ENCODE measurements around the gene SEPTIN6.
"Not testable (repeated sequence)": the region's sequence is repeated elsewhere in the genome, so short reads cannot be mapped to it uniquely, and the experiment has no call there.

Gene SEPTIN6

DNA sequence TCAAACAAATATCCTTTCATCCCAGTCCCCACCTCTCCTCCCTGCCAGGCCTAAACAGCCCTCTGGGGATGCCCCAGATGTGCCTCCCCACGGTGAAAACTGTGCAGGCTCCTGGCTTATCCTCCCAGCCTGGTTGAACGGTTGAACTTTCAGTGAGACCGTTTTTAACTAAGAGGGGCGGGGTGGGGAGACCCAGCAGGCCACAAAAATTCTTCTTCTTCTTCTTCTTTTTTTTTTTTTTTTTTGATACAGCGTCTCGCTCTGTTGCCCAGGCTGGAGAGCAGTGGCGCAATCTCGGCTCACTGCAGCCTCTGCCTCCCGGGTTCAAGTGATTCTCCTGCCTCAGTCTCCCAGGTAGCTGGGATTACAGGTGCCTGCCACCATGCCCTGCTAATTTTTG lies 28.1 kb downstream of the SEPTIN6 start:
- in situ Hi-C loops (cut with MboI; ENCODE audit: low pct_unique_long_range_greater_than_20kb, low sequenced_read_pairs), result not testable (repeated sequence)
- peak; percentile 61 for DNase-seq

GRCh38 chrX:119661486-119661885 lies 31.5 kb downstream of the SEPTIN6 start:
- no peak for DNase-seq
- in situ Hi-C loops (cut with MboI; ENCODE audit: low pct_unique_long_range_greater_than_20kb, low sequenced_read_pairs), result no loop called here

DNA sequence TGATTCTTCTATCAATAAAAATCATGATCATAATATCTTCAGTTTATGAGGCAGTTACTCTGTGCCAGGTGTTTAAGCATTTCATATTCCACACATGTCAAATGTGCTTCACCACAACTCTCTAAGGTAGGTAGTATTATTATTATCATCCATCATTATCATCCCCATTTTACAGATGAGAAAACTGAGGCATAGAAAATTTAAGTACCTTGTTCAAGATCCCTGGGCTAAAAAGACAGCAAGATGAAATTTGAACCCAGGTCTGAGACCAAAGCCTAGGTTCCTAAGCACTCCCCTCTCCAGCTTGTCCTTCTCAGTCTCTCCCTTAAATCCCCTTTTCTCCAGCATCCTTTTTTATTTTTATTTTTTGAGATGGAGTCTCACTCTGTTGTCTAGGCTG lies 33.4 kb downstream of the SEPTIN6 start:
- DNase-seq, result no peak
- in situ Hi-C loops (cut with MboI; ENCODE audit: low pct_unique_long_range_greater_than_20kb, low sequenced_read_pairs), result no loop called here

GRCh38 chrX:119655125-119655524 lies 37.8 kb downstream of the SEPTIN6 start:
- DNase-seq, result no peak

GRCh38 chrX:119654112-119654531 lies 38.8 kb downstream of the SEPTIN6 start:
- in situ Hi-C loops (cut with MboI; ENCODE audit: low pct_unique_long_range_greater_than_20kb, low sequenced_read_pairs), result no loop called here
- DNase-seq, result peak; percentile 27

More at GRCh38 chrX:119655125-119655524, 37.8 kb downstream of the SEPTIN6 start:
- in situ Hi-C loops (cut with MboI; ENCODE audit: low pct_unique_long_range_greater_than_20kb, low sequenced_read_pairs), result no loop called here

GRCh38 chrX:119648421-119648775 lies 44.6 kb downstream of the SEPTIN6 start:
- no peak for DNase-seq
- in situ Hi-C loops (cut with MboI; ENCODE audit: low pct_unique_long_range_greater_than_20kb, low sequenced_read_pairs), result no loop called here

DNA sequence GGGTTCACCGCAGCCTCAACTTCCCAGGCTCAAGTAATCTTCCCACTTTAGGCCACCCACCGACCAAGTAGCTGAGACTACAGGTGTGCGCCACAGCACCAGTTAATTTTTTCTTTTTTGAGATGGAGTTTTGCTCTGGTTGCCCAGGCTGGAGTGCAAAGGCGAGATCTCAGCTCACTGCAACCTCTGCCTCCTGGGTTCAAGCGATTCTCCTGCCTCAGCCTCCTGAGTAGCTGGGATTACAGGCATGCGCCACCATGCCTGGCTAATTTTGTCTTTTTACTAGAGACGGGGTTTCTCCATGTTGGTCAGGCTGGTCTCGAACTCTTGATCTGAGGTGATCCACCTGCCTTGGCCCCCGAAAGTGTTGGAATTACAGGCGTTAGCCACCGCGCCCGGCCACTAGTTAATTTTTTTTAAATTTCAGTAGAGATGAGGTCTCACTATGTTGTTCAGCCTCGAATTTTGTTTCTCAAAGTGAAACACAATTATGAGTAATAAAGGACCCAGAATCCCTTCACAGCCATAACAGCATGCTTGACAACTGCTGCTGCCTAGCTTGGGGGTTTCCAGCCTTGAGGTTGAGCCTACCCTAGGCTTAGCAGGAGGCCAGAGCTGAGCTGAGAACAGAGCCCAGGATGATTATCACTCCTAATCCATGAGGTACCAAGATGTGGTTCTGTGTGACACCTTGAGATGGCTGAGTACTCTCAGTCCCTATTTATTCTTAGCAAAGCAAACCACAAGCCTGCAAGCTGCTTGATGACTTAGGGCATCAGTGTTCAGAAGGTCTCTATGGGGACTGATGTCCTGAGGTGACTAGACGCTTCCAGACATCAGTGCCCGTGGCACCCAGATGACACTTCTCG lies 45.2 kb downstream of the SEPTIN6 start:
- in situ Hi-C loops (cut with MboI; ENCODE audit: low pct_unique_long_range_greater_than_20kb, low sequenced_read_pairs), result no loop called here

DNA sequence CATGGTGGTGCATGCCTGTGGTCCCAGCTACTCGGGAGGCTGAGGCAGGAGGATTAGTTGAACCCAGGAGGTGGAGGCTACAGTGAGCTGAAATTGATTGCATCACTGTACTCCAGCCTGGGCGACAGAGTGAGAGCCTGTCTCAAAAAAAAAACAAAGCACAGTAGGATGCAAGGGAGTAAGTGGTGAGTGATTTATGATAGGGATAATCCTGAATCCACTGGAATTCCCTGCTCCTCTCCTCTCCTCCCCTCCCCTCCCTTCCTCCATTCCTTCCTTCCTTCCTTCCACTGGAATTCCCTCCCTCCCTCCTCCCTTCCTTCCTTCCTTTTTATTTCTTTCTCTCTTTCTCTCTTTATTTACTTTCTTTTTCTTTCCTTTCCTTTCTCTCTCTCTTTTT lies 45.9 kb downstream of the SEPTIN6 start:
- DNase-seq, result no peak
- in situ Hi-C loops (cut with MboI; ENCODE audit: low pct_unique_long_range_greater_than_20kb, low sequenced_read_pairs), result no loop called here

More for the DNA sequence above, 45.2 kb downstream of the SEPTIN6 start:
- no peak for DNase-seq

GRCh38 chrX:119646515-119646914 lies 46.5 kb downstream of the SEPTIN6 start:
- in situ Hi-C loops (cut with MboI; ENCODE audit: low pct_unique_long_range_greater_than_20kb, low sequenced_read_pairs), result no loop called here
- no peak for DNase-seq

- in situ Hi-C loops (cut with MboI; ENCODE audit: low pct_unique_long_range_greater_than_20kb, low sequenced_read_pairs), result no loop called here
- no peak for DNase-seq
Measured at GRCh38 chrX:119643696-119644095, 49.3 kb downstream of the SEPTIN6 start.

Measured in KBM-7 (cell line).